Measurements from ENCODE around the gene AKT1.

AKT1 gene

DNA sequence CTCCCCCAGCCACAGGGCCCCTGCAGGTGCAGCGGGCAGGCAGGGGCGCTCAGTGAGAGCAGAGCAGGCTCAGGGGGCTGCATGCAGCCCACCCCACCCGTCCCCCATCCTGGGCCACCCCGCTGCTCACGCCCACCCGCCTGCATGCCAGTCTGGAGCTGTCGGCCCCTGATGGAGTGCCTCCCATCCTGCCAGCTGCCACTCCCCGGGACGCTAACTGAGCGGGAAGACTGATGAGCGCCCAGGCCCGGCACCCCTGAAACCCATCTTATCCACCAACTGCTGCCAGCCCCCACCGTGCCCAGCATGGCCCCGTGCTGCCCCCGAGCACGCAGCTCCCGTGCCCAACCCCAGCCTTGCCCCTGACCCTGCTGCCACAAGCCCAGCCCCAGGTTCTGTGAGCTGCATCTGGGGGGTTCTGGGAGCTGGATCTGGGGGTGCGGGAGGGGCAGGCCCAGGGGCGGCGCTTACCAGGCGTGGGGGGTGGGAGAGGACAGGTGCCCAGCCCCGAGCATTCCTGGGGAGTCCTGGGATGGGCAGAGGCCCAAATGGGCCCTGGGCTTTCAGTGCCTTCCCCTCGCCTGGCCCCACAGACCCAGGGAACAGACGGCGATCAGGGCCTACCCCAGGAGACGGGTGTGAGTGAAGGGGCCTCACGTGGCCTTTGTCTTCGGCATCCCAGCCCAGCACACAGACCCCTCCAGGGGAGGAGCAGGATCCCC lies 13.3 kb downstream of the AKT1 start:
- no peak overlapping the region for H3K27ac Mint-ChIP-seq
- H3K36me3 Mint-ChIP-seq = peaks cover 0 to 6% of the 10 kb centered on the region in 2 donors
- no peak overlapping the region for H3K4me3 Mint-ChIP-seq
- H3K9me3 Mint-ChIP-seq = no peaks in the 10 kb centered on the region
- no peak for ATAC-seq (replicated peaks)
- H3K27me3 Mint-ChIP-seq = no peaks in the 10 kb centered on the region
- DNase-seq = no peak
- peaks cover 8 to 17% of the 10 kb centered on the region in 2 donors for H3K4me1 Mint-ChIP-seq

DNA sequence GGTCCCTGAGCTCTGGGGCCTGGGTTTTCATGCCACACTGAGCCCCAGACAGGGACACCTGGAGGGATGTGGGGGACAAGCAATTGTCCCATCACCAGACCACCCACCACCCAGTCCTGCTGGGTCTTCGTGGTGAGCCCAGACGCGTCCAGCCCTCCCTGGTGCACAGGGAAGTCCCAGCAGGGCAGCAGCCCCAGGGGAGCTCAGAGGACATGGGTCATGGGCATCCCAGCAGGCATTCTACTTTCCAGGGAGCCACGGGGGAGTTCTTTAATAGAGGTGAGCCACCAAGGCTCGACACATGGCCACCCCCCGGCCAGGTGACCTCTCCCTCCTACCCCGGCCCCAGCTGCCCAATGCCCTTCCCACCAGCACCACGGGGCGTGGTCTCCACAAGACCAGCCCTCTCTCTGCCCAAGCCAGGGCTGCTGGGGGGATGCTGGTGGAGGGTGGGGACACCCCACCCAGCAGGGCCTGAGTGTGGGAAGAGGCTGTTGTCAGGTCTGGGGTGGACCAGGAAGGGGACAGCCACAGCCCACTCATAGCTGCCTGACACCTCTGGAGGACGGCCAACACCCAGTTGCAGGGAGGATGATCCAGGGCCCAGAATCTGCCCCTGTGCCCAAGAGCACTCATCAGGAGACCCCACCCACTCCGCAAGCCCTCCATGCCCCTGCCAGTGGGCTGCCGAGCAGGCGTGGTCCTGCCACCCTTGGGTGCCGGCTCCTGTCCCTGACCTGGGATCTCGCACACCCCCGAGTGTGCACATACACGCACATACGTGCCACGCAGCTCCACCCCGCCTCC lies 14.1 kb downstream of the AKT1 start:
- H3K9me3 Mint-ChIP-seq = no peaks in the 10 kb centered on the region
- peaks cover 5 to 10% of the 10 kb centered on the region in 2 donors for H3K4me1 Mint-ChIP-seq
- no peaks in the 10 kb centered on the region for H3K27me3 Mint-ChIP-seq
- no peak overlapping the region for H3K4me3 Mint-ChIP-seq
- no peak for DNase-seq
- H3K36me3 Mint-ChIP-seq = peaks cover 4 to 13% of the 10 kb centered on the region in 2 donors
- no peak overlapping the region for H3K27ac Mint-ChIP-seq
- no peak for ATAC-seq (replicated peaks)

DNA sequence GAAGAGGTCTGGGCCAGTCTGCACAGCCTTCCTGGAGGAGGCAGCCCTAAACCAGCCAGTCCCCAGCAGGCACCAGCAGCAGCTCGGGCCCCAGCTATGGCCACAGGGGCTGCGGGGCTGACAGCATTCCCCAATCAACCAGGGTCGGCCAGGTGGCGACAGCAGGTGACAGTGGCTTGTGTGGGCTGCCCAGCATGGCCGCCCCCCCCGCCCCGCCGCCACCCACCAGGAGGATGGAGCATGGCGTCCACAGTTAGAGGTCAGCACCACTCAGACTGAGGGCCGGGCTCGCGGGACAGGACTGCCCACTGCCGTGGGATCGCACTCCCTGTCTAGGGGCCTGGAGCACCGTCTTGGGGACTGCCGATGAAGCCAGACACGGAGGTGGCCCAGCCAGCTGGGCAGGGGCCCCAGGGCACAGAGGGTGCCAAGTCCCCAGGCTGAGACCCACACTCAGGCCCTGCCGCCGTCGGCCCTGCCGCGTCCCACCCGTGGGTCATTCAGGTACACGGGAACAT lies 15.0 kb downstream of the AKT1 start:
- no peak overlapping the region for H3K4me3 Mint-ChIP-seq
- peaks cover 2 to 5% of the 10 kb centered on the region in 2 donors for H3K4me1 Mint-ChIP-seq
- no peak for ATAC-seq (replicated peaks)
- H3K27ac Mint-ChIP-seq = no peak overlapping the region
- DNase-seq = no peak
- H3K9me3 Mint-ChIP-seq = no peaks in the 10 kb centered on the region
- H3K36me3 Mint-ChIP-seq = peaks cover 12 to 20% of the 10 kb centered on the region in 2 donors
- H3K27me3 Mint-ChIP-seq = no peaks in the 10 kb centered on the region

DNA sequence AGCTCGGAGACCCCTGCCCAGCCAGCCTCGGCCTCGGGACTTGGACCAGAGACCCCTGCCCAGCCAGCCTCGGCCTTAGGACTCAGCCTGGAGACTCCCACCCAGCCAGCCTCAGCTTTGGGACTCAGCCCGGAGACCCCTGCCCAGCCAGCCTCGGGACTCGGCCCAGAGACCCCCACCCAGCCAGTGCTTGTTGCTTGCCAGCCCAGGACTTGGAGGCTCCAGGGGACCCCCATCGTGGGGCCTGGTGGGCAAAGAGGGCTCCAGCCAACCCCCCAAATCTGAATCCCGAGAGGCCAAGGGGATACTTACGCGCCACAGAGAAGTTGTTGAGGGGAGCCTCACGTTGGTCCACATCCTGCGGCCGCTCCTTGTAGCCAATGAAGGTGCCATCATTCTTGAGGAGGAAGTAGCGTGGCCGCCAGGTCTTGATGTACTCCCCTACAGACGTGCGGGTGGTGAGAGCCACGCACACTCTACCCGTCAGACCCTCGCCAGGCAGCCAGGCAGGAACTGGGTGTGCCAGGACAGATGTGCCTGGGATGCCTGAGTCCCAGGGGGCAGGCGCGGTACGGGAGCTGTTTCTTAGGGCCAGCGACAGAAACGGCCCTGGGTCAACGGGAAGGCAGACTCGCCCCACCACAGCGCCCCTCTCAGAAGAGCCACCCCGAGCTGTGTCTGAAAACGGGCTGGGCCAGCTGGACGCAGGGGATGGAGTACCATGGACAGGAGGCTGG lies 15.6 kb downstream of the AKT1 start:
- H3K27ac Mint-ChIP-seq = no peak overlapping the region
- peaks cover 12 to 20% of the 10 kb centered on the region in 2 donors for H3K36me3 Mint-ChIP-seq
- no peaks in the 10 kb centered on the region for H3K9me3 Mint-ChIP-seq
- peaks cover 2 to 5% of the 10 kb centered on the region in 2 donors for H3K4me1 Mint-ChIP-seq
- no peak for DNase-seq
- no peak for ATAC-seq (replicated peaks)
- H3K4me3 Mint-ChIP-seq = no peak overlapping the region
- H3K27me3 Mint-ChIP-seq = no peaks in the 10 kb centered on the region

DNA sequence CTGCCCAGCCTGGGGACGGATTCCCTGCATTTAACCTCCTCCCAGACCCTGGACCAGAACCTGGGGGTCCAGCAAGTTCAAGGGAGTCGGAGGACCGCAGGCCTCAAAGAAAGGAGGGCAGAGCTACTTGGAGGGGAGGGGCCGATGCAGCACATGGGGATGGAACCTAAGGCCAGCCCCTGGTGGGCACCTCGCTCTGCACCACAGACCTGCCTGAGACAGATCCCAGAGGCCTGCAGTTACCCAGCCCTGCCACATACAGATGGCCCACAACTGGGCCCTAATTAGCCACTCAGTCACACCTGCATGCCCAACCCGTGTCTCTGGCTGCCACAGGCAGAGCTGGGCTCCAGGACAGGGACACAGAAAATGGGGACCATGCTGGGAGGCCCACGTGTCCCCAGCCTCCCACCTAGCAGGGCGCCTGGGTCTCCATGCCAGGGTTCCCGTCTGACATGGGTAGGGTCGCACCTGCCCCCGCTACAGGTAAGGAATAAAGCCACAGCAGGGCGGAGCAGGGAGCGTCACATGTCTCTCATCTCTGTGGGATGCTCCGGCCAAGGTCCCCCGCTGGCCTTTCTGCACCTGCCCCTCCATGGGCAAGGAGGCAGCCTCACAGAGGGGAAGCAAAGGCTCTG lies 16.7 kb downstream of the AKT1 start:
- Mint-ChIP-seq H3K4me3 (no peak overlapping the region), H3K9me3 (no peaks in the 10 kb centered on the region), H3K4me1 (peaks cover 2 to 5% of the 10 kb centered on the region in 2 donors), H3K27me3 (no peaks in the 10 kb centered on the region), H3K36me3 (peaks cover 20 to 22% of the 10 kb centered on the region in 2 donors), H3K27ac (no peak overlapping the region)
- no peak for DNase-seq
- peak in 1 of 2 donors; percentile 25 for ATAC-seq (replicated peaks)

DNA sequence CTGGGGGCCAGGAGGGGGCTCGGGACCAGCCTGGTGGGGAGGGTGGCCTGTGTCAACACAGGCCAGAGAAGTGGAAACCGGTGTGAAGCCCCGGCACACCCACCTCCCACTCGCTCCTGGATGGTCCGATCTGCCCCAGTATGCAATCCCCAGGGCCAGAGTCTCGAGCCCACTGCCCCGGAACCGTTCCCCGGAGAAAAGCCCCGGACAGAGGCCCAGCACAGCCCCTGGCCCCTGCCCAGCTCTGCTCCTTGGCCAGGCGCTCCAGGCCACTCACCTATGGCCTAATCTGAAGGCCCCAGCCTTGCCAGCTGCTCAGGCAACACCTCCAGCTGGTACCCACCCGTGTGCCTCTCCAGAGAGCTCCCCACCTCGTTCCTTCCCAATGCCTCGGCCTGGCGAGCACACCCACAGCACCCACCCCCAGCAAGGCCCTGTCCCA lies 17.7 kb downstream of the AKT1 start:
- Mint-ChIP-seq H3K9me3 (no peaks in the 10 kb centered on the region), H3K36me3 (peaks cover 24 to 29% of the 10 kb centered on the region in 2 donors), H3K4me3 (no peak overlapping the region), H3K27me3 (no peaks in the 10 kb centered on the region), H3K27ac (no peak overlapping the region), H3K4me1 (peaks cover 2% of the 10 kb centered on the region in 2 donors)
- ATAC-seq (replicated peaks) (no peak), DNase-seq (no peak)

DNA sequence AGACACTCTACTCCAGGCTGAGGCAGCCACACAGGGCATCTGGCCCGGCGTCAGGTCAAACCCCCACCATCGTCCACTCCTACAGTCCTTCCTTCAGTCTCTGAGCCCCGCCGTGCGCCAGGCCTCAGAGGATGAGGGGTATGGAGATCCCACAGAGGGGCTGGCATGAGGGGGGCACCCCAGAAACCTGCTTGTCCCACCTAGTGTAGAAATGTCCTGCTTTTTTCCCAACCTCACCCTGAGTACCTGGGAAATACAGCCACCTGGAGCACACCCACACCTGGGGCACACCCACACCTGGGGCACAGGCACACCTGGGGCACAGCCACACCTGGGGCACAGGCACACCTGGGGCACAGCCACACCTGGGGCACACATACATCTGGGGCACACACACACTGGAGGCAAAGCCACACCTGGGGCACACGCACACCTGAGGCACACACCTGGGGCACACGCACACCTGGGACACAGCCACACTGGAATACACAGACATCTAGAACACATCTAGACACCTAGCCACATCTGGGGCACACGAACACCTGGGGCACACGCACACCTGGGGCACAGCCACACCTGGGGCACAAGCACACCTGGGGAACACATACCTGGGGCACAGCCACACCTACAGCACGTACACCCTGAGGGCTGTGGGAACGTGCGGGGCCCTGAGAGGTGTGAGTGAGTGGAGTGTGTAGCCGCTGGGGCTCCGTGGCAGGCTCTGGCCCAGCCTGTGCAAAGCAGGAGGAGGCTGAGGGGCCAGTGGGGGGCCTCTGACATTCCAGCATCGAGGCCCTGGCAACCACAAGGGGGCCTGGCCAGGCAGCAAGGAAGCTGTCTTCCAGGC lies 18.4 kb downstream of the AKT1 start:
- Mint-ChIP-seq H3K27ac (no peak overlapping the region), H3K9me3 (no peaks in the 10 kb centered on the region), H3K36me3 (peaks cover 30 to 35% of the 10 kb centered on the region in 2 donors), H3K4me3 (no peak overlapping the region), H3K27me3 (no peaks in the 10 kb centered on the region), H3K4me1 (peaks cover 0 to 2% of the 10 kb centered on the region in 2 donors)
- DNase-seq (no peak), ATAC-seq (replicated peaks) (no peak)

DNA sequence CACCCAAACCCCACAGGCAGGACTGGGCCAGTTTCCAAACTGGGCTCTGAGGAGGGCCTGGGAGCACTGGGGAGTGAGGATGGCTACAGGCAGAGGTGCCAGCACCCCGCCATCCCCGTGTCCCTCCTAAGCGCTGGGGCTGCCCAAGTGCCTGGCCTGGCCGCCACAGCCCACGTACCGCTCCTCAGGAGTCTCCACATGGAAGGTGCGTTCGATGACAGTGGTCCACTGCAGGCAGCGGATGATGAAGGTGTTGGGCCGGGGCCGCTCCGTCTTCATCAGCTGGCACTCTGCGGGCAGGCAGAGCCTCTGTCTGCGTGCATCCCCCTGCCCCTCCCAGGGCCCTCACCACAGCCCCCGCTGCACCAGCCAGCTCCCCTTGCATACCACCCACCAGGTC lies 19.1 kb downstream of the AKT1 start:
- H3K27me3 Mint-ChIP-seq = no peaks in the 10 kb centered on the region
- DNase-seq = no peak
- H3K36me3 Mint-ChIP-seq = peaks cover 38 to 42% of the 10 kb centered on the region in 2 donors
- no peak overlapping the region for H3K4me3 Mint-ChIP-seq
- H3K4me1 Mint-ChIP-seq = peaks cover 0 to 2% of the 10 kb centered on the region in 2 donors
- no peak for ATAC-seq (replicated peaks)
- H3K27ac Mint-ChIP-seq = no peak overlapping the region
- H3K9me3 Mint-ChIP-seq = no peaks in the 10 kb centered on the region

DNA sequence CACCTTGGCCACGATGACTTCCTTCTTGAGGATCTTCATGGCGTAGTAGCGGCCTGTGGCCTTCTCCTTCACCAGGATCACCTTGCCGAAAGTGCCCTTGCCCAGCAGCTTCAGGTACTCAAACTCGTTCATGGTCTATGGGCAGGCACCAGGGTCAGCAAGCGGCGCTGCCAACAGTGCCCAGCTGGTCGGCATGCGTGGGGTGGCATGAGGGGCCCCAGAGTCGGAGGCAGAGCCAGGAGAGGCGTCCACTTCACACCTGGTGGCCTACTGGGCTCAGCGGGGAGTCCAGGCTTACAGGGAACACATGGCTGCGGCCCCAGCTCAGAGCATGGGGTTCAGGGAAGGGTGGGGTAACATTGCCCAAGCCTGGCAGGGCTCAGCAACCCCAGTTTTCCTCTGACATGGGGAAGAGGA lies 20.5 kb downstream of the AKT1 start:
- H3K27ac Mint-ChIP-seq = no peak overlapping the region
- peaks cover 48 to 50% of the 10 kb centered on the region in 2 donors for H3K36me3 Mint-ChIP-seq
- no peak overlapping the region for H3K4me3 Mint-ChIP-seq
- ATAC-seq (replicated peaks) (no peak), DNase-seq (no peak)
- peaks cover 3 to 4% of the 10 kb centered on the region in 2 donors for H3K9me3 Mint-ChIP-seq
- H3K4me1 Mint-ChIP-seq = peaks cover 0 to 4% of the 10 kb centered on the region in 2 donors
- H3K27me3 Mint-ChIP-seq = no peaks in the 10 kb centered on the region

DNA sequence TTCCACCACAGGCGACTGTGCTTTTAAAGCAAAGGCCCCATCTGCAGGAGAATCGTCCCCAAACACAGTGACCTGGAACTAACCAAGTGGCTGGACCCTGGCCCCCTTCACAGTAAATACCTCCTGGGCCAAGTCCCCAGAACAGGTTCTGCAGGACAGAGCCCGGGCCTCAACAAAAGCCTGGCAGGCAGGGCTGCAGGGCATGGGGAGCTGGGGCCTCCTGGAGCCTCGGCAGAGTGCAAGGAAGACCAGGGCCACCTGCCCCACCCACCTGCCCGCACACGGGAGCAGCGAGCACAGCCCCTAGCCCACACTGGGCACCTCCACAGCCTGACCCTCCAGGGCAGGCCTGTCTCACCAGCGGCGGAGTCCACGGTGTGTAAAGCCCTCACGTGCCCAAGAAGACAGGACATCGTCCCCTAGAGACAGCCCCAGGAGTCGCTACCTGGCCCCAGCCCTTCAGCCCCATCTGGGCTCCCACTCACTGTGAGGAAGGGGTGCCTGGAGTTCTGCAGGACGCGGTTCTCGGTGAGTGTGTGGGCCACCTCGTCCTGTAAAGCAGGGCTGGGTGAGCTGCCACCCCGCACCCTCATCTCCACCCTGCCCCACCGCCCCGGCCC lies 21.0 kb downstream of the AKT1 start:
- Mint-ChIP-seq H3K4me1 (peaks cover 2 to 6% of the 10 kb centered on the region in 2 donors), H3K36me3 (peaks cover 51 to 55% of the 10 kb centered on the region in 2 donors), H3K9me3 (peaks cover 3 to 4% of the 10 kb centered on the region in 2 donors), H3K27me3 (no peaks in the 10 kb centered on the region), H3K27ac (no peak overlapping the region), H3K4me3 (no peak overlapping the region)
- DNase-seq (no peak), ATAC-seq (replicated peaks) (no peak)

DNA sequence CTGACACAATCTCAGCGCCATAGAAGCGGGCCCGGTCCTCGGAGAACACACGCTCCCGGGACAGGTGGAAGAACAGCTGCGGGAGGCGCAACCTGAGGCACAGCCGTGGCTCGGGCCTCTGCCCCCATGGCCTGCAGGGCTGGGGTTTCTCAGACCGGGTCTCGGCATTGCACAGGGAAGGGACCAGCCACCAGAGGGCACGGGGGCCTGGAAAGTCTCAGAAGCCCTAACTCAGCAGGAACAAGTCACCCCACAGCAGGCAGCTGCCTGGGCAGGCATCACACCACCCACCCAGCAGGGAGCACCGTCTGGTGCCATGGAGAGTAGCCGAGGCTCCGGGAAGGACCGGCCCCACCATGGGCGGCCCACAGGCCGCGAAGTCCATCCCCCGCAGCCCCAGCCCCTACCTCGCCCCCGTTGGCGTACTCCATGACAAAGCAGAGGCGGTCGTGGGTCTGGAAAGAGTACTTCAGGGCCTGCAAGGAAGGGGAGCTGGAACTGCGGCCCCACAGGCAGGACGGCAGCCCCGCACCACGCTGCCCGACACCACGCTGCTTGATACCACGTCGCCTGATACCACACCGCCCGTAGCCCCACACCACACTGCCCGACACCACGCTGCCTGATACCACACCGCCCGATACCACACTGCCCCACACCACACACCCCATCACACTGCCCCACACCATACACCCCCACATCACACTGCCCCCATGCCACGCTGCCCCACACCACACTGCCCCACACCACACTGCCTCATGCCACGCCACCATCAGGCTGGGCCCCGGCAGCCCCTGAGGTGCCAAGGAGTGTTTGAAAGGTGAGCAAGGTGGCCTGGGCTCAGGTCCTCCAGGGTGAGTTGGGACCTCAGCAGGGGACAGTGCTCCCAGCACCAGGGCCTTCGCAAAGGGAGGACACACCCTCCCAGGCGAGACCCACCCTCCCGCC lies 21.8 kb downstream of the AKT1 start:
- no peaks in the 10 kb centered on the region for H3K27me3 Mint-ChIP-seq
- DNase-seq (no peak), ATAC-seq (replicated peaks) (no peak)
- peak overlapping the region; percentile 20 for H3K27ac Mint-ChIP-seq
- H3K4me3 Mint-ChIP-seq = peak overlapping the region in 1 of 2 donors; percentile 25
- peaks cover 51 to 58% of the 10 kb centered on the region in 2 donors for H3K36me3 Mint-ChIP-seq
- H3K4me1 Mint-ChIP-seq = peaks cover 10% of the 10 kb centered on the region in 2 donors
- H3K9me3 Mint-ChIP-seq = peaks cover 3 to 4% of the 10 kb centered on the region in 2 donors

Measured in stimulated activated naive B cell treated with anti-CD40 and anti-IgM and Interleukin-4, amounts not matched to agents 10 μg/mL and 1 μg/mL and 100 μg/mL, for 72 hours (primary cell).